Gastrocnemius medialis (tissue), 4 donors: ENCODE measurements around the gene POLA2.

Experiments
- CTCF ChIP-seq, 5 experiments: fragments of 450-650 bp in 3 of 5; fragments of 200-600 bp in 2 of 5; sonication (generic) in 2 of 5; IDR thresholded peaks in 4 of 5; conservative IDR thresholded peaks in 1 of 5; 1 replicate in 4 of 5; 2 replicates in 1 of 5; pipeline ENCODE4 v1.5.1; 2016 to 2019; ENCODE audit warnings: antibody characterized with exemption in 5 of 5, mild to moderate bottlenecking in 3 of 5, moderate library complexity in 3 of 5
- POLR2A ChIP-seq, 2 donors: fragments of 450-650 bp; IDR thresholded peaks; one replicate each; pipeline ENCODE4 v1.6.1; 2017; ENCODE audit warnings: antibody characterized with exemption in 2 of 2, mild to moderate bottlenecking in 2 of 2, moderate library complexity in 2 of 2

GRCh38 chr11:65297026-65297672, 35.4 kb downstream of the POLA2 start:
- TF ChIP-seq POLR2A (IDR thresholded peaks at IDR 0.05): no peak
- no peak for TF ChIP-seq CTCF (IDR thresholded peaks at IDR 0.05 in 4 of 5, conservative IDR thresholded peaks at IDR 0.05 in 1 of 5)
